ENCODE measurements around the gene FRMD1. TPM values are rescaled to one million over a fixed set of nuclear protein-coding genes. Genes with fewer than 3 reads are reported as not detected.

Gene FRMD1
- total and polyA plus RNA-seq, 12 donors: 0.12 to 1.3 (median 0.21) TPM; not detected in 4

DNA sequence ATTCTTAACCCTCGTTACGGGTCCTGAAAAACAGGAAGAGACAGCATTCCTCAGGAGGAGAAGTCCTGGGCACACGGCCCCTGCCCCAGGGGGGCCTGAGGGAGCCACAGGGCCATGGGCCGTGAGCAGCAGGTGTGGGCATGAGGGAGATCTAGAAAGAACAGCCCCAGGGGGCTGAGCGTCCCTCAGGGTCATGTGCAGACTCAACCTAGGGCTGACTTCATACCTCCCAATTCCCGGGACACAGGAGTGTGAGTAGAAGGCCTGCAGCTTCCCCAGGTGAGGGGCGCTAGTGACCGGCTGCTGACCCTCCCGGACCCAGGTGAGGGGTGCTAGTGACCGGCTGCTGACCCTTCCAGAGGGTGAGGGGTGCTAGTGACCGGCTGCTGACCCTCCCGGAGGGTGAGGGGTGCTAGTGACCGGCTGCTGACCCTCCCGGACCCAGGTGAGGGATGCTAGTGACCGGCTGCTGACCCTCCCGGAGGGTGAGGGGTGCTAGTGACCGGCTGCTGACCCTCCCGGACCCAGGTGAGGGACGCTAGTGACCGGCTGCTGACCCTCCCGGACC lies 35.1 kb downstream of the FRMD1 start:
- 89 to 94% methylated on average over 21 of the region's 21 CpGs for WGBS, 2 donors
- no peak overlapping the region for H3K27ac ChIP-seq
- H3K4me1 ChIP-seq: peaks cover 6 to 24% (median 16%) of the 10 kb centered on the region in 9 donors
- no peaks in the 10 kb centered on the region for H3K36me3 ChIP-seq
- H3K4me3 ChIP-seq: no peak overlapping the region
- DNase-seq (no peak), ATAC-seq (no peak)
- intact Hi-C loops (cut with DNase I): loop anchor here in 1 of 10 donors (10.0 kb wide), 1 partner anchor 109 kb away; no protein-coding TSS in a partner anchor
- TF ChIP-seq, protein P1, sequence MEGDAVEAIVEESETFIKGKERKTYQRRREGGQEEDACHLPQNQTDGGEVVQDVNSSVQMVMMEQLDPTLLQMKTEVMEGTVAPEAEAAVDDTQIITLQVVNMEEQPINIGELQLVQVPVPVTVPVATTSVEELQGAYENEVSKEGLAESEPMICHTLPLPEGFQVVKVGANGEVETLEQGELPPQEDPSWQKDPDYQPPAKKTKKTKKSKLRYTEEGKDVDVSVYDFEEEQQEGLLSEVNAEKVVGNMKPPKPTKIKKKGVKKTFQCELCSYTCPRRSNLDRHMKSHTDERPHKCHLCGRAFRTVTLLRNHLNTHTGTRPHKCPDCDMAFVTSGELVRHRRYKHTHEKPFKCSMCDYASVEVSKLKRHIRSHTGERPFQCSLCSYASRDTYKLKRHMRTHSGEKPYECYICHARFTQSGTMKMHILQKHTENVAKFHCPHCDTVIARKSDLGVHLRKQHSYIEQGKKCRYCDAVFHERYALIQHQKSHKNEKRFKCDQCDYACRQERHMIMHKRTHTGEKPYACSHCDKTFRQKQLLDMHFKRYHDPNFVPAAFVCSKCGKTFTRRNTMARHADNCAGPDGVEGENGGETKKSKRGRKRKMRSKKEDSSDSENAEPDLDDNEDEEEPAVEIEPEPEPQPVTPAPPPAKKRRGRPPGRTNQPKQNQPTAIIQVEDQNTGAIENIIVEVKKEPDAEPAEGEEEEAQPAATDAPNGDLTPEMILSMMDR (IDR thresholded peaks at IDR 0.05): no peak
- H3K27me3 ChIP-seq: no peaks in the 10 kb centered on the region
- H3K9me3 ChIP-seq: peaks cover 0 to 29% (median 17%) of the 10 kb centered on the region in 11 donors

DNA sequence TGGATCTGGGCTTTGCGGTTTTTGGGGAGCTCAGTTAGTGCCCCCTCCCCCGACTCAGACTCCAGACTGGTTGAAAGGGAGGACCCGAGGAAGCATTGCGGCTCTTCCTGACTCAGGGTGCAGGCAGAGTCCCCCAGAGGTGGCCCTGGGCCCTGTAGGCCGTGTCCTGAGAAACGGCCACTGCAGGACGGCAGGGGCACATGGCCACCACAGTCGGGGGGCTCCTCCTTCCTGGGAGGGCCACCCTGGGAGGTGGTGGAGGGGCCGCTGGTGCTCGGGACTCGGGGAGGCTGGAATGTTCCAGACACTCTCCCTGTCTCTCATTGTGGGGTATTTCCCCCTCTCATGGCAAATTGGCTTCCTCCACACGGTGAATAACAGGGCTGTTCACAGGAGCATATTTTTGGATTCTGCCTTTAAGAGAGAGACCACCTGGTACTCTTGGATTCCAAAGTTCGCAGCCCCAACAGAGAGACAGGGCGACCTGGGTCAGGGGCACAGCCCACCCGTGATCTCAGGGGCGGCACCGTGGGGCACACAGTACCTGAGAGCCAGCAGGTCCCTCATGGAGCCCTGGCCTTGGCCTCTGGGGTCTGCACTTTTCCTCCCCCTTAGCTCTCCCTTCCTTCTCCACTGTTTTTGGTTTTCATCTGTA lies 35.7 kb downstream of the FRMD1 start:
- WGBS, 2 donors: 87 to 93% methylated on average over 17 of the region's 17 CpGs
- H3K27me3 ChIP-seq: no peaks in the 10 kb centered on the region
- TF ChIP-seq, protein P1 (IDR thresholded peaks at IDR 0.05): no peak
- DNase-seq (no peak), ATAC-seq (peak in 1 of 8 donors; percentile 15)
- no peak overlapping the region for H3K27ac ChIP-seq
- H3K4me3 ChIP-seq: no peak overlapping the region
- H3K4me1 ChIP-seq: peaks cover 6 to 25% (median 16%) of the 10 kb centered on the region in 9 donors
- H3K9me3 ChIP-seq: peaks cover 0 to 33% (median 17%) of the 10 kb centered on the region in 11 donors
- intact Hi-C loops (cut with DNase I): loop anchor here in 1 of 10 donors (10.0 kb wide), 1 partner anchor 109 kb away; no protein-coding TSS in a partner anchor
- H3K36me3 ChIP-seq: no peaks in the 10 kb centered on the region

DNA sequence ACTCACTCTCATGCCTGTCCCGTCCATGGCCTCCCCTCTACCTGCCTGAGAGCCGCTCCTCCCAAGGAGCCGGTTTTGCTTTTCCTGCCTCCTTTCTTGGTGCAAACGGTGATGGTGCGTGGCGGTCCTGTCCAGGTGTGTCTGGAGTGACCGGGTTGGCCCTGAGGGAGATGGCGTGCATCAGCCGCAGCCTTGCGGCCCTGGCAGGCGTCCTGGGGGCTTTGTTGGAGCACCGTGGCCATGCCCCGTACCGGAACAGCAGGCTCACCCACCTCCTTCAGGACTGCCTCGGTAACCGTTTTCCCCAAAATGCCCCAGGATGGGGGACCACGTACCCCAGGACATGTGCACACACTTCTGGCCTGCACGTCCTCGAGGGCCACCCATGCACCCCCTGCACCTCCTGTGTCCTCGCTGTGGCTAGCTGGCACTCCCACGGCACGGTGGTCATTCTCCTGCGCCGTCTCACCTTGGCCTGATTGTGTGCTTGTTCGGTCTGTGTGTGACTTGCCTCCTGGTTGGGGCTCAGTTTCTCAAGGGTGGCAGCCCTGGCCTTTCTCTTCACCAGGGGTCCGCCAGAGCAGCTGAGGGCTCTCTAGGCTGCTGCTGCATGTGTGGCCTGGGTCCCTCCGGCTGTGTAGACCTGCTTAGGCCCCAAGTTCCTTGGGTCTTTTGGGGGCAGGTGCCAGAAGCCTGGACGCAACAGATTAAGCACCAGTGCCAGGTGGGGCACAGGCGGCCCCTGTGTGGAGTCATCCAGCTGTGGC lies 36.4 kb downstream of the FRMD1 start:
- ATAC-seq (peak in 1 of 8 donors; percentile 10), DNase-seq (no peak)
- peaks cover 0 to 34% (median 17%) of the 10 kb centered on the region in 11 donors for H3K9me3 ChIP-seq
- H3K36me3 ChIP-seq: no peaks in the 10 kb centered on the region
- H3K27ac ChIP-seq: no peak overlapping the region
- no peaks in the 10 kb centered on the region for H3K27me3 ChIP-seq
- WGBS, 2 donors: 95% methylated on average over 29 of the region's 29 CpGs
- peaks cover 6 to 32% (median 20%) of the 10 kb centered on the region in 9 donors for H3K4me1 ChIP-seq
- TF ChIP-seq, protein P1 (IDR thresholded peaks at IDR 0.05): no peak
- no peak overlapping the region for H3K4me3 ChIP-seq
- intact Hi-C loops (cut with DNase I): loop anchor here in 1 of 10 donors (10.0 kb wide), 1 partner anchor 108 kb away; no protein-coding TSS in a partner anchor

DNA sequence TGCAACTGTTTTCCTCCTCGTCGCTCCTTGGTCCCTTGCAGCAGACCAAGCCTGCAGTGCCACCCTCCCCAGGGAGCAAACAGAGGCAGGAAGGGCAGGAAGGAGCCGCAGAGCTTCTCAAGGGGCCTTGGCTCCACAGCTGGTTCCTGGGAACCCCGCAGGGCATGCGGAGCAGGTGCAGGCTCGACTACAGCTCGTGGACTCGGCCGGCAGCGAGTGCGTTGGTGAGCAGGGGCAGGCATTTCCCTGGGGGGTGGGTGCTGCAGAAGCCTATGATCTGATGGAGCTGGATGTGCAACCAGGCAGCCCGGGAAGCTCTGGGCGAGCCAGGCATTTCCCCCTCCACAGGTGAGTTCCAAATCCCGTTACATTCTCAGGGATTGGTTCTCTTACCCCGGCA lies 37.1 kb downstream of the FRMD1 start:
- intact Hi-C loops (cut with DNase I): loop anchor here in 1 of 10 donors (10.0 kb wide), 1 partner anchor 107 kb away; no protein-coding TSS in a partner anchor
- WGBS, 2 donors: 87 to 90% methylated on average over 15 of the region's 15 CpGs
- no peak for DNase-seq

More for the DNA sequence above, 37.1 kb downstream of the FRMD1 start:
- Histone ChIP-seq H3K9me3 (peaks cover 0 to 34% (median 17%) of the 10 kb centered on the region in 11 donors), H3K36me3 (no peaks in the 10 kb centered on the region), H3K4me1 (peaks cover 7 to 38% (median 21%) of the 10 kb centered on the region in 9 donors), H3K27ac (no peak overlapping the region), H3K4me3 (no peak overlapping the region), H3K27me3 (no peaks in the 10 kb centered on the region)
- no peak for ATAC-seq
- TF ChIP-seq, protein P1 (IDR thresholded peaks at IDR 0.05): no peak

Data from heart right ventricle (tissue), 16 donors.